SH-SY5Y (cell line): ENCODE data around the gene DNASE1.

Source experiments
- GATA2 ChIP-seq: IDR thresholded peaks from 2 replicates; pipeline ENCODE4 v1.6.1; 2011; ENCODE audit warnings: mild to moderate bottlenecking, low read depth, low read length
- GATA3 ChIP-seq: IDR thresholded peaks from 2 replicates; pipeline ENCODE4 v1.6.1; 2011; ENCODE audit warnings: low read depth, mild to moderate bottlenecking, low read length, moderate library complexity

GRCh38 chr16:3664187-3664896 is 9.9 kb downstream of the DNASE1 start:
- no peak for TF ChIP-seq GATA2
- TF ChIP-seq GATA3: no peak
